Fibroblast of lung (primary cell): ENCODE results near the gene ZFP91. TPM values are rescaled to one million over a fixed set of nuclear protein-coding genes. Genes with fewer than 3 reads are reported as not detected.
A peak's percentile ranks its signal among the peaks of the same experiment; 100 is the strongest.
"Not testable (repeated sequence)": the region's sequence is repeated elsewhere in the genome, so short reads cannot be mapped to it uniquely, and the experiment has no call there.

Source experiments
- DNase-seq, 2 donors: peaks; one replicate each; pipeline versions ENCODE4 v3.0.0 to v3.0.0-alpha.2; 2010; ENCODE audit warnings: low read depth in 2 of 2
- H2AFZ ChIP-seq: 2 replicates; pipeline ENCODE4 v1.5.1; 2012; ENCODE audit warnings: low read length, control low read depth, inconsistent platforms
- H3K27ac ChIP-seq: 2 replicates; pipeline ENCODE4 v1.5.1; 2011; ENCODE audit warnings: low read length, control low read depth; ENCODE audit not compliant: insufficient read depth
- H3K27me3 ChIP-seq: 2 replicates; pipeline ENCODE4 v1.5.1; 2011; ENCODE audit warnings: mild to moderate bottlenecking, low read length; ENCODE audit not compliant: control insufficient read depth, insufficient read depth
- H3K36me3 ChIP-seq: 2 replicates; pipeline ENCODE4 v1.5.1; 2011; ENCODE audit warnings: low read length; ENCODE audit not compliant: control insufficient read depth, insufficient read depth
- H3K4me1 ChIP-seq: 2 replicates; pipeline ENCODE4 v1.5.1; 2011; ENCODE audit warnings: low read length; ENCODE audit not compliant: control insufficient read depth, insufficient read depth; ENCODE audit errors: extremely low read depth
- H3K4me2 ChIP-seq: 2 replicates; pipeline ENCODE4 v1.5.1; 2011; ENCODE audit warnings: low read length, control low read depth; ENCODE audit not compliant: insufficient read depth; ENCODE audit errors: extremely low read depth
- H3K4me3 ChIP-seq, 4 experiments: fragments of 200-600 bp in 1 of 4; sonication (generic) in 1 of 4; replicated peaks in 1 of 4; 2 replicates each; pipeline ENCODE4 v1.5.1; 2011 to 2016; ENCODE audit warnings: low read length in 4 of 4, low read depth in 3 of 4, mild to moderate bottlenecking in 3 of 4, control low read depth in 2 of 4, inconsistent platforms in 1 of 4, mixed read lengths in 1 of 4; ENCODE audit not compliant: insufficient read depth in 1 of 4; ENCODE audit errors: control extremely low read depth in 1 of 4
- H3K79me2 ChIP-seq: 2 replicates; pipeline ENCODE4 v1.5.1; 2012; ENCODE audit warnings: mild to moderate bottlenecking, low read length, inconsistent platforms; ENCODE audit not compliant: control insufficient read depth, insufficient read depth
- H3K9ac ChIP-seq: 2 replicates; pipeline ENCODE4 v1.5.1; 2011; ENCODE audit warnings: mild to moderate bottlenecking, low read length, control low read depth; ENCODE audit not compliant: insufficient read depth
- H3K9me3 ChIP-seq: 2 replicates; pipeline ENCODE4 v1.5.1; 2012; ENCODE audit warnings: low read depth, low read length; ENCODE audit not compliant: control insufficient read depth, insufficient read depth
- H4K20me1 ChIP-seq: 2 replicates; pipeline ENCODE4 v1.5.1; 2011; ENCODE audit warnings: low read length; ENCODE audit not compliant: control insufficient read depth, insufficient read depth; ENCODE audit errors: extremely low read depth
- EZH2 ChIP-seq: IDR thresholded peaks from 2 replicates; pipeline ENCODE4 v1.5.1; 2012; ENCODE audit warnings: low read length, control low read depth, mild to moderate bottlenecking; ENCODE audit errors: missing control alignments
- polyA plus RNA-seq, 2 donors: library from polyadenylated mRNA; depleted of rRNA in 1 of 2; stranded (reverse) in 1 of 2; unstranded in 1 of 2; fragments of >200 nt; gene quantifications; 2 replicates each; pipeline ENCODE4 v1.2.1, GENCODE V29; 2011 to 2012; ENCODE audit warnings: missing spikeins in 1 of 2
- total RNA-seq: library from RNA; depleted of rRNA; stranded (reverse); fragments of >200 nt; gene quantifications from 2 replicates; pipeline ENCODE4 v1.2.1, GENCODE V29; 2014
- TF ChIP-seq, protein P1 (sequence below), 2 donors: IDR thresholded peaks in 1 of 2; conservative IDR thresholded peaks in 1 of 2; 1 replicate in 1 of 2; 2 replicates in 1 of 2; pipeline ENCODE4 v1.5.1; 2011 to 2012; ENCODE audit warnings: low read length in 2 of 2, control low read depth in 1 of 2, inconsistent platforms in 1 of 2, low read depth in 1 of 2, mild to moderate bottlenecking in 1 of 2

Gene ZFP91
- total and polyA plus RNA-seq, 2 donors (not counting 1 experiment from before 2014, with no cell fraction given), result 50.2 to 56.9 TPM

GRCh38 chr11:58567889-58568512 lies 10.9 kb upstream of the ZFP91 start:
- TF ChIP-seq, protein P1, sequence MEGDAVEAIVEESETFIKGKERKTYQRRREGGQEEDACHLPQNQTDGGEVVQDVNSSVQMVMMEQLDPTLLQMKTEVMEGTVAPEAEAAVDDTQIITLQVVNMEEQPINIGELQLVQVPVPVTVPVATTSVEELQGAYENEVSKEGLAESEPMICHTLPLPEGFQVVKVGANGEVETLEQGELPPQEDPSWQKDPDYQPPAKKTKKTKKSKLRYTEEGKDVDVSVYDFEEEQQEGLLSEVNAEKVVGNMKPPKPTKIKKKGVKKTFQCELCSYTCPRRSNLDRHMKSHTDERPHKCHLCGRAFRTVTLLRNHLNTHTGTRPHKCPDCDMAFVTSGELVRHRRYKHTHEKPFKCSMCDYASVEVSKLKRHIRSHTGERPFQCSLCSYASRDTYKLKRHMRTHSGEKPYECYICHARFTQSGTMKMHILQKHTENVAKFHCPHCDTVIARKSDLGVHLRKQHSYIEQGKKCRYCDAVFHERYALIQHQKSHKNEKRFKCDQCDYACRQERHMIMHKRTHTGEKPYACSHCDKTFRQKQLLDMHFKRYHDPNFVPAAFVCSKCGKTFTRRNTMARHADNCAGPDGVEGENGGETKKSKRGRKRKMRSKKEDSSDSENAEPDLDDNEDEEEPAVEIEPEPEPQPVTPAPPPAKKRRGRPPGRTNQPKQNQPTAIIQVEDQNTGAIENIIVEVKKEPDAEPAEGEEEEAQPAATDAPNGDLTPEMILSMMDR (conservative IDR thresholded peaks at IDR 0.05 in 1 of 2, IDR thresholded peaks at IDR 0.05 in 1 of 2; ENCODE audit: low read depth in 1 of 2, low read length in 2 of 2), result peak; percentile 78 to 86
- no peak for TF ChIP-seq EZH2
- peaks cover 2% of the 10 kb centered on the region for H3K79me2 ChIP-seq
- H3K9ac ChIP-seq, result no peak overlapping the region
- H3K9me3 ChIP-seq, result no peaks in the 10 kb centered on the region
- no peak overlapping the region for H3K27ac ChIP-seq
- H3K4me1 ChIP-seq, result no peaks in the 10 kb centered on the region
- H3K4me2 ChIP-seq, result no peak overlapping the region
- DNase-seq, result peak; percentile 49 to 58
- no peak overlapping the region for H2AFZ ChIP-seq
- H3K27me3 ChIP-seq, result no peaks in the 10 kb centered on the region
- no peaks in the 10 kb centered on the region for H3K36me3 ChIP-seq
- no peaks in the 10 kb centered on the region for H4K20me1 ChIP-seq
- H3K4me3 ChIP-seq, result no peak overlapping the region

DNA sequence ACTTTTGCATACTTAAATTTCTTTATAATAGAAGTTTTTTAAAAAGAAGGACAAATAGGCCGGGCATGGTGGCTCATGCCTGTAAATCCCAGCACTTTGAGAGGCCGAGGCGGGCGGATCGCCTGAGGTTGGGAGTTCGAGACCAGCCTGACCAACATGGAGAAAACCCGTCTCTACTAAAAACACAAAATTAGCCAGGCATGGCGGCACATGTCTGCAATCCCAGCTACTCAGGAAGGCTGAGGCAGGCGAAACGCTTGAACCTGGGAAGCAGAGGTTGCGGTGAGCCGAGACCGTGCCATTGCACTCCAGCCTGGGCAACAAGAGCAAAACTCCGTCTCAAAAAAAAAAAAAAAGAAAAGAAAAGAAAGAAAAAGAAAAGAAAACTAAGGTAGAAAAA lies 6.0 kb upstream of the ZFP91 start:
- peak overlapping the region; percentile 69 for H3K4me2 ChIP-seq
- not testable (repeated sequence) for H3K27me3 ChIP-seq, H3K9me3 ChIP-seq, H3K9ac ChIP-seq, DNase-seq, H2AFZ ChIP-seq, H3K79me2 ChIP-seq, H3K36me3 ChIP-seq, H4K20me1 ChIP-seq
- H3K4me3 ChIP-seq, result peak overlapping the region in 1 of 4 experiments; percentile 15
- H3K4me1 ChIP-seq, result peaks cover 29% of the 10 kb centered on the region
- peak overlapping the region; percentile 60 for H3K27ac ChIP-seq

DNA sequence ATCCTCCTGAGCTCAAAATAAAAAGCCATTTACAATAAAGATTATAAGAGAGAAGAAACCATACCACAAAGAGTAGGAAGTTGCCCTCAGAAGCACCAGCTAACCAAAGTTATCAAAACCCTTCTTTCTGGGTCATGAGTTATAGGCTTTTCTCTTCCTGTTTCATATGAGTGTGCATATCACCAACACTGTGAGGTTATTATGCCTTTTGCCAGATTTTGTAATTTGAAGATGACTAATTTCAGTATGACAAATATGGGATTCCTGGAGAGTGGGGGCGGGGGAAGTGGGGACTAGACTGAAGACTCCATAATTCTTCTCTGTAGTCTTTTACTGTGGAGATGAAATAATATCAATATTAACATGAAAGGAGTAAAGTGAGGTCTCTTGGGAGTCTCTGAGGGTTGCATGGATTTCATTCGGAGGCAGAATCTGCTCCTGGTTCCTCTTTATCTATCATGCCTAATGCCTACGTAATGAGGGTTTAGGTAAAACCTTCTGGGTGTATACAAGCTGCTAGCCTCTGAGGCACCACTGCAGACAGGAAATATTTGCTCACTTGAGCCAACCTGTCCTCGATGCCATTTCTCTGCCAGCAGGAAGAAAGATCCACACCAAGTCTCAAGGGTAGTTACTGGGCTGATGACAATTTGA lies 5.3 kb upstream of the ZFP91 start:
- Histone ChIP-seq H3K9ac (no peak overlapping the region), H3K4me3 (peak overlapping the region in 2 of 4 experiments; percentile 15), H3K79me2 (peaks cover 7% of the 10 kb centered on the region), H3K27me3 (no peaks in the 10 kb centered on the region), H2AFZ (peak overlapping the region; percentile 10), H3K36me3 (no peaks in the 10 kb centered on the region), H4K20me1 (no peaks in the 10 kb centered on the region), H3K4me1 (peaks cover 29% of the 10 kb centered on the region), H3K9me3 (no peaks in the 10 kb centered on the region), H3K27ac (peak overlapping the region; percentile 97), H3K4me2 (peak overlapping the region; percentile 69)
- TF ChIP-seq, protein P1 (conservative IDR thresholded peaks at IDR 0.05 in 1 of 2, IDR thresholded peaks at IDR 0.05 in 1 of 2; ENCODE audit: low read depth in 1 of 2, low read length in 2 of 2), result no peak
- no peak for TF ChIP-seq EZH2
- DNase-seq, result peak; percentile 78 to 87
